Panc1 (cell line): Measurements from ENCODE around the gene CD3D.

Experiments used
- CTCF ChIP-seq: fragments of 450-650 bp; IDR thresholded peaks from 2 replicates; pipeline ENCODE4 v1.5.1; 2017; ENCODE audit warnings: mild to moderate bottlenecking
- POLR2AphosphoS5 ChIP-seq: IDR thresholded peaks from 2 replicates; pipeline ENCODE4 v1.6.1; 2012; ENCODE audit warnings: mild to moderate bottlenecking, low read depth, low read length, moderate library complexity
- REST ChIP-seq, 2 experiments: IDR thresholded peaks; 2 replicates each; pipeline ENCODE4 v1.6.1; 2011 to 2012; ENCODE audit warnings: low read depth in 2 of 2, control low read depth in 1 of 2, low read length in 1 of 2, mild to moderate bottlenecking in 1 of 2, moderate library complexity in 1 of 2; ENCODE audit not compliant: insufficient read depth in 1 of 2
- SIN3A ChIP-seq: IDR thresholded peaks from 2 replicates; pipeline ENCODE4 v1.6.1; 2012; ENCODE audit warnings: low read depth, mild to moderate bottlenecking, low read length, moderate library complexity, borderline replicate concordance; ENCODE audit not compliant: insufficient read depth
- TCF7L2 ChIP-seq: IDR thresholded peaks from 2 replicates; pipeline ENCODE4 v1.6.1; 2011; ENCODE audit warnings: mild to moderate bottlenecking, low read depth, low read length, inconsistent platforms

- TF ChIP-seq POLR2AphosphoS5 (no peak), CTCF (no peak), REST (IDR thresholded peaks at IDR 0.05; ENCODE audit: insufficient read depth in 1 of 2, low read depth in 2 of 2, low read length in 1 of 2) (no peak), SIN3A (no peak), TCF7L2 (no peak)
Observed at GRCh38 chr11:118379497-118379896, 37.0 kb upstream of the CD3D start.
